DOHH2 (cell line): ENCODE results near the gene VASP.
A peak's percentile ranks its signal among the peaks of the same experiment; 100 is the strongest.

Source experiments
- H3F3A ChIP-seq: fragments of 200-600 bp; sonication (generic), shearing (Covaris generic); 2 replicates; pipeline ENCODE4 v1.6.0; 2016; ENCODE audit warnings: antibody characterized with exemption, mild to moderate bottlenecking; ENCODE audit not compliant: control insufficient read depth, insufficient read depth
- H3K27ac ChIP-seq: fragments of 200-600 bp; sonication (generic); 2 replicates; pipeline ENCODE4 v1.5.1; 2014; ENCODE audit warnings: low read depth, mild to moderate bottlenecking, low read length, moderate library complexity
- H3K27me3 ChIP-seq: fragments of 200-600 bp; sonication (generic); 2 replicates; pipeline ENCODE4 v1.6.1; 2014; ENCODE audit warnings: mild to moderate bottlenecking, low read length, mixed read lengths; ENCODE audit not compliant: control insufficient read depth
- H3K36me3 ChIP-seq: fragments of 200-600 bp; sonication (generic); 2 replicates; pipeline ENCODE4 v1.6.1; 2014; ENCODE audit warnings: mild to moderate bottlenecking, low read length, moderate library complexity, mixed read lengths; ENCODE audit not compliant: control insufficient read depth
- H3K4me1 ChIP-seq: fragments of 200-600 bp; sonication (generic); 2 replicates; pipeline ENCODE4 v1.6.1; 2014; ENCODE audit warnings: mild to moderate bottlenecking, low read length, mixed read lengths; ENCODE audit not compliant: control insufficient read depth
- H3K4me2 ChIP-seq: fragments of 200-600 bp; sonication (generic); 2 replicates; pipeline ENCODE4 v1.6.0; 2014; ENCODE audit warnings: mild to moderate bottlenecking, low read length, moderate library complexity
- H3K4me3 ChIP-seq: fragments of 200-600 bp; sonication (generic); 2 replicates; pipeline ENCODE4 v1.5.1; 2014; ENCODE audit warnings: mild to moderate bottlenecking, low read length, mixed read lengths
- H3K79me2 ChIP-seq: fragments of 200-600 bp; sonication (generic); 2 replicates; pipeline ENCODE4 v1.6.1; 2014; ENCODE audit warnings: mild to moderate bottlenecking, low read length, mixed read lengths; ENCODE audit not compliant: control insufficient read depth
- H3K9me2 ChIP-seq: fragments of 200-600 bp; sonication (generic); replicated peaks from 2 replicates; pipeline ENCODE4 v1.6.1; 2014; ENCODE audit warnings: mild to moderate bottlenecking, low read length, mixed read lengths; ENCODE audit not compliant: control insufficient read depth
- H3K9me3 ChIP-seq: fragments of 200-600 bp; sonication (generic); 2 replicates; pipeline ENCODE4 v1.6.1; 2014; ENCODE audit warnings: antibody characterized with exemption, low read length, mixed read lengths; ENCODE audit not compliant: control insufficient read depth, insufficient read depth
- H4K20me1 ChIP-seq: fragments of 200-600 bp; sonication (generic); 2 replicates; pipeline ENCODE4 v1.6.0; 2014; ENCODE audit warnings: low read depth, mild to moderate bottlenecking, antibody characterized with exemption, low read length, moderate library complexity; ENCODE audit not compliant: control insufficient read depth, insufficient read depth
- CTCF ChIP-seq: fragments of 200-600 bp; sonication (generic); IDR thresholded peaks from one replicate; pipeline ENCODE4 v1.5.1; 2014; ENCODE audit warnings: antibody characterized with exemption, mild to moderate bottlenecking, low read depth, low read length; ENCODE audit not compliant: poor library complexity, severe bottlenecking
- EZH2phosphoT487 ChIP-seq: fragments of 200-600 bp; sonication (generic); IDR thresholded peaks from 2 replicates; pipeline ENCODE4 v1.6.1; 2017; ENCODE audit warnings: borderline replicate concordance, mild to moderate bottlenecking, antibody characterized with exemption, low read length, moderate library complexity, mixed read lengths

The VASP gene

GRCh38 chr19:45469945-45470761 is 37.1 kb upstream of the VASP start:
- Histone ChIP-seq H3K4me2 (peak overlapping the region; percentile 87), H3K9me3 (no peaks in the 10 kb centered on the region), H3K4me1 (peaks cover 30% of the 10 kb centered on the region), H3K27ac (peak overlapping the region; percentile 77; the same call in 1 of the 2 replicates), H4K20me1 (no peaks in the 10 kb centered on the region), H3K36me3 (no peaks in the 10 kb centered on the region), H3K4me3 (peak overlapping the region; percentile 81), H3F3A (peaks cover 3% of the 10 kb centered on the region; the same call in 1 of the 2 replicates), H3K79me2 (peaks cover 6% of the 10 kb centered on the region), H3K27me3 (peaks cover 21% of the 10 kb centered on the region), H3K9me2 (no peaks in the 10 kb centered on the region)
- TF ChIP-seq CTCF (no peak), EZH2phosphoT487 (no peak)

GRCh38 chr19:45470762-45471081 is 36.6 kb upstream of the VASP start:
- peaks cover 36% of the 10 kb centered on the region for H3K4me1 ChIP-seq
- no peaks in the 10 kb centered on the region for H3K9me2 ChIP-seq
- H3K9me3 ChIP-seq, result no peaks in the 10 kb centered on the region
- H3K79me2 ChIP-seq, result peaks cover 6% of the 10 kb centered on the region
- H3K27me3 ChIP-seq, result peaks cover 21% of the 10 kb centered on the region
- peaks cover 3% of the 10 kb centered on the region; the same call in 1 of the 2 replicates for H3F3A ChIP-seq
- no peak overlapping the region for H3K4me3 ChIP-seq
- H3K36me3 ChIP-seq, result no peaks in the 10 kb centered on the region
- no peaks in the 10 kb centered on the region for H4K20me1 ChIP-seq
- peak overlapping the region; percentile 87 for H3K4me2 ChIP-seq
- H3K27ac ChIP-seq, result no peak overlapping the region
- TF ChIP-seq EZH2phosphoT487 (no peak), CTCF (no peak)

- Histone ChIP-seq H3K27ac (no peak overlapping the region), H3K4me2 (no peak overlapping the region), H3K36me3 (no peaks in the 10 kb centered on the region)
Measured at GRCh38 chr19:45471111-45471930, 36.0 kb upstream of the VASP start.

More at GRCh38 chr19:45471111-45471930, 36.0 kb upstream of the VASP start:
- Histone ChIP-seq H3K4me3 (no peak overlapping the region), H3K9me2 (no peaks in the 10 kb centered on the region), H3K79me2 (peaks cover 6% of the 10 kb centered on the region), H3K9me3 (no peaks in the 10 kb centered on the region), H3K4me1 (peaks cover 42% of the 10 kb centered on the region), H4K20me1 (no peaks in the 10 kb centered on the region), H3F3A (peaks cover 3% of the 10 kb centered on the region; the same call in 1 of the 2 replicates), H3K27me3 (peaks cover 21% of the 10 kb centered on the region)
- TF ChIP-seq CTCF (no peak), EZH2phosphoT487 (no peak)
